B cell (primary cell): ENCODE data around the gene SPOCK1. TPM values are rescaled to one million over a fixed set of nuclear protein-coding genes. Genes with fewer than 3 reads are reported as not detected.

Experiments
- ATAC-seq: fragments of 200-7000 bp; cut with Tn5 transposase; one replicate; pipeline ENCODE4 v1.10.0; 2021; ENCODE audit warnings: low read depth, mild to moderate bottlenecking, moderate number of reproducible peaks, moderate library complexity
- CTCF ChIA-PET: fragments of 350-600 bp; sonication (Branson Sonifier 250); formaldehyde crosslinking; loops from one replicate; lab custom pipeline; 2021; ENCODE audit warnings: antibody characterized with exemption, inconsistent platforms; lab: Charles Lee
- POLR2A ChIA-PET: fragments of 350-600 bp; sonication (Branson Sonifier 250); formaldehyde crosslinking; loops from one replicate; lab custom pipeline; 2021; ENCODE audit warnings: antibody characterized with exemption; lab: Charles Lee
- DNase-seq: peaks from one replicate; pipeline ENCODE4 v3.0.0; 2013
- H2AFZ ChIP-seq: 2 replicates; pipeline ENCODE4 v1.6.1; 2012; ENCODE audit warnings: mild to moderate bottlenecking, low read depth, low read length; ENCODE audit not compliant: insufficient read depth, poor library complexity, severe bottlenecking
- H3K27ac ChIP-seq, 2 donors: 1 replicate in 1 of 2; 2 replicates in 1 of 2; pipeline ENCODE4 v1.5.1; 2012 to 2013; ENCODE audit warnings: low read length in 2 of 2, mild to moderate bottlenecking in 2 of 2, moderate library complexity in 1 of 2
- H3K27me3 ChIP-seq, 4 experiments: fragments of 200-600 bp in 1 of 4; sonication (generic) in 1 of 4; replicated peaks in 1 of 4; 1 replicate in 2 of 4; 2 replicates in 2 of 4; pipeline versions ENCODE4 v1.6.1 to v1.7.0; 2013 to 2016; ENCODE audit warnings: low read length in 3 of 4, mild to moderate bottlenecking in 2 of 4, mixed read lengths in 1 of 4, moderate library complexity in 1 of 4; ENCODE audit not compliant: insufficient read depth in 4 of 4, control insufficient read depth in 3 of 4; ENCODE audit errors: control extremely low read depth in 1 of 4
- H3K36me3 ChIP-seq, 2 experiments: replicated peaks in 1 of 2; 1 replicate in 1 of 2; 2 replicates in 1 of 2; pipeline versions ENCODE4 v1.6.1 to v1.7.1; 2013; ENCODE audit warnings: low read length in 1 of 2; ENCODE audit not compliant: insufficient read depth in 2 of 2, control insufficient read depth in 1 of 2; ENCODE audit errors: control extremely low read depth in 1 of 2, extremely low read depth in 1 of 2
- H3K4me1 ChIP-seq, 2 donors: fragments of 200-600 bp in 1 of 2; sonication (generic) in 1 of 2; 1 replicate in 1 of 2; 2 replicates in 1 of 2; pipeline versions ENCODE4 v1.5.1 to v1.6.1; 2013 to 2017; ENCODE audit warnings: low read length in 2 of 2; ENCODE audit not compliant: control insufficient read depth in 2 of 2, insufficient read depth in 2 of 2
- H3K4me2 ChIP-seq: replicated peaks from 2 replicates; pipeline ENCODE3; 2012; ENCODE audit warnings: mild to moderate bottlenecking, low read depth, low read length; ENCODE audit not compliant: poor library complexity, severe bottlenecking
- H3K4me3 ChIP-seq, 5 experiments: fragments of 200-600 bp in 1 of 5; sonication (generic) in 1 of 5; 1 replicate in 3 of 5; 2 replicates in 2 of 5; pipeline versions ENCODE4 v1.5.1 to v1.7.0; 2011 to 2016; ENCODE audit warnings: low read length in 4 of 5, mild to moderate bottlenecking in 4 of 5, low read depth in 2 of 5, control low read depth in 1 of 5, moderate library complexity in 1 of 5; ENCODE audit not compliant: insufficient read depth in 1 of 5; ENCODE audit errors: control extremely low read depth in 1 of 5, extremely low read depth in 1 of 5
- H3K79me2 ChIP-seq: fragments of 200-600 bp; sonication (generic); one replicate; pipeline ENCODE4 v1.6.0; 2016; ENCODE audit warnings: low read length; ENCODE audit not compliant: control insufficient read depth, insufficient read depth
- H3K9ac ChIP-seq: fragments of 200-600 bp; sonication (generic); 2 replicates; pipeline ENCODE4 v1.6.1; 2017; ENCODE audit warnings: mild to moderate bottlenecking, low read length, moderate library complexity
- H3K9me3 ChIP-seq, 3 donors: one replicate each; pipeline versions ENCODE4 v1.6.1 to v1.7.1; 2013; ENCODE audit warnings: low read length in 2 of 3; ENCODE audit not compliant: control insufficient read depth in 2 of 3, insufficient read depth in 1 of 3; ENCODE audit errors: control extremely low read depth in 1 of 3
- H4K20me1 ChIP-seq: 2 replicates; pipeline ENCODE4 v1.6.0; 2012; ENCODE audit warnings: mild to moderate bottlenecking, low read length; ENCODE audit not compliant: insufficient read depth, control insufficient read depth, poor library complexity, severe bottlenecking
- H3K27ac Mint-ChIP-seq: one replicate; pipeline ENCODE4 v1.8.0; 2021; ENCODE audit warnings: mixed read lengths
- H3K27me3 Mint-ChIP-seq: one replicate; pipeline ENCODE4 v1.8.0; 2021; ENCODE audit warnings: mixed read lengths
- H3K4me1 Mint-ChIP-seq: one replicate; pipeline ENCODE4 v1.8.0; 2021; ENCODE audit warnings: mixed read lengths
- H3K4me3 Mint-ChIP-seq: one replicate; pipeline ENCODE4 v1.8.0; 2021; ENCODE audit warnings: mixed read lengths
- H3K9me3 Mint-ChIP-seq: one replicate; pipeline ENCODE4 v1.8.0; 2022; ENCODE audit warnings: mixed read lengths; ENCODE audit not compliant: insufficient read depth
- CTCF ChIP-seq: fragments of 200-600 bp; IDR thresholded peaks from one replicate; pipeline ENCODE4 v1.8.0; 2022; ENCODE audit warnings: antibody characterized with exemption, mild to moderate bottlenecking
- EZH2 ChIP-seq: IDR thresholded peaks from 2 replicates; pipeline ENCODE4 v1.6.1; 2012; ENCODE audit warnings: borderline replicate concordance, low read depth, mild to moderate bottlenecking, moderate library complexity, low read length; ENCODE audit not compliant: insufficient read depth, poor library complexity, severe bottlenecking
- WGBS: methylation state at CpG from one replicate; pipeline ENCODE4 v1.1.5; 2013; ENCODE audit warnings: missing lambda C conversion rate; ENCODE audit not compliant: insufficient coverage; 5-methylcytosine and 5-hydroxymethylcytosine counted together
- intact Hi-C: fragments of 100-400 bp; cut with micrococcal nuclease; formaldehyde crosslinking; loops from one replicate; pipeline ENCODE4 v1.10.0; 2022
- polyA plus RNA-seq: library from polyadenylated mRNA; depleted of rRNA; stranded (reverse); fragments of >200 nt; gene quantifications from 2 replicates; pipeline ENCODE4 v1.2.3, GENCODE V29; 2012
- total RNA-seq, 2 donors: library from RNA; stranded (reverse); fragments of 120-200 nt in 1 of 2; gene quantifications; 1 replicate in 1 of 2; 2 replicates in 1 of 2; pipeline versions ENCODE4 v1.2.3 to v1.2.4, GENCODE V29; 2013 to 2022

The SPOCK1 gene
- total and polyA plus RNA-seq, 2 donors (not counting 1 experiment from before 2014, with no cell fraction given), result not detected

GRCh38 chr5:137092831-137093230 lies 406.3 kb downstream of the SPOCK1 start:
- H4K20me1 ChIP-seq, result no peaks in the 10 kb centered on the region
- no peaks in the 10 kb centered on the region for H3K79me2 ChIP-seq
- no peak overlapping the region for H3K9ac ChIP-seq
- H3K27me3 ChIP-seq, result no peaks in the 10 kb centered on the region
- Mint-ChIP-seq H3K27me3 (no peaks in the 10 kb centered on the region), H3K4me1 (no peaks in the 10 kb centered on the region), H3K27ac (no peak overlapping the region), H3K4me3 (no peak overlapping the region), H3K9me3 (no peaks in the 10 kb centered on the region)
- H3K36me3 ChIP-seq, result no peaks in the 10 kb centered on the region
- no peak for TF ChIP-seq EZH2
- TF ChIP-seq CTCF, result no peak
- intact Hi-C loops, result no loop called here
- ATAC-seq (no peak), DNase-seq (no peak)
- POLR2A ChIA-PET, result no interaction called here
- 80% methylated on average over 1 of the region's 3 CpGs for WGBS
- CTCF ChIA-PET, result no interaction called here
- H3K4me3 ChIP-seq, result no peak overlapping the region
- H2AFZ ChIP-seq, result no peak overlapping the region
- H3K4me1 ChIP-seq, result no peaks in the 10 kb centered on the region
- no peak overlapping the region for H3K4me2 ChIP-seq
- no peak overlapping the region for H3K27ac ChIP-seq
- no peaks in the 10 kb centered on the region for H3K9me3 ChIP-seq

GRCh38 chr5:137091472-137091871 lies 407.7 kb downstream of the SPOCK1 start:
- Histone ChIP-seq H3K9me3 (peaks cover 0 to 2% (median 0%) of the 10 kb centered on the region in 3 donors), H2AFZ (no peak overlapping the region), H3K27ac (no peak overlapping the region), H4K20me1 (no peaks in the 10 kb centered on the region), H3K4me2 (no peak overlapping the region), H3K36me3 (no peaks in the 10 kb centered on the region), H3K9ac (no peak overlapping the region), H3K27me3 (no peaks in the 10 kb centered on the region), H3K4me3 (no peak overlapping the region), H3K4me1 (no peaks in the 10 kb centered on the region), H3K79me2 (no peaks in the 10 kb centered on the region)
- WGBS, result 40% methylated on average over 1 of the region's 1 CpG
- no peaks in the 10 kb centered on the region for H3K9me3 Mint-ChIP-seq
- no peak for TF ChIP-seq CTCF
- no peak for TF ChIP-seq EZH2
- no peaks in the 10 kb centered on the region for H3K4me1 Mint-ChIP-seq
- ChIA-PET CTCF (no interaction called here), POLR2A (no interaction called here)
- ATAC-seq (no peak), DNase-seq (no peak)
- intact Hi-C loops, result no loop called here
- H3K4me3 Mint-ChIP-seq, result no peak overlapping the region
- H3K27me3 Mint-ChIP-seq, result no peaks in the 10 kb centered on the region
- no peak overlapping the region for H3K27ac Mint-ChIP-seq
